ENCODE measurements around the gene PARM1.

PARM1 gene

DNA sequence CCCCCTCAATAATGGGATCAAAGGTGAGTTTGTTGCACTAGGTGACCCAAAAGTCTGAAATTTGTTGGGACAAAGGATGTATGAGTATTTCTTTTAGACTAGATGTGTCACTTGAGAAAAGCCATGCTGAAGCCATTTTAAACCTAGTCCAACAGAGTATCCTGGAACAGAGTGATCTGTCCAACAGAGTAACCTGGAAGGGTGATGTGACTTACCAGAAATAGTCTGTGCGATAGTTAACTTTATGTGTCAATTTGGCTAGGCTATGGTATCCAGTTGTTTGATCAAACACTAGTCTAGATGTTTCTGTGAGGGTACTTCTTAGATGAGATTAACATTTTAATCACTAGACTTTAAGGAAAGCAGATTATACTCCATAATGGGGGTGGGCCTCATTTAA lies 154.5 kb downstream of the PARM1 start:
- DNase-seq (ENCODE audit: low read depth) = no peak
- TF ChIP-seq, protein P1, sequence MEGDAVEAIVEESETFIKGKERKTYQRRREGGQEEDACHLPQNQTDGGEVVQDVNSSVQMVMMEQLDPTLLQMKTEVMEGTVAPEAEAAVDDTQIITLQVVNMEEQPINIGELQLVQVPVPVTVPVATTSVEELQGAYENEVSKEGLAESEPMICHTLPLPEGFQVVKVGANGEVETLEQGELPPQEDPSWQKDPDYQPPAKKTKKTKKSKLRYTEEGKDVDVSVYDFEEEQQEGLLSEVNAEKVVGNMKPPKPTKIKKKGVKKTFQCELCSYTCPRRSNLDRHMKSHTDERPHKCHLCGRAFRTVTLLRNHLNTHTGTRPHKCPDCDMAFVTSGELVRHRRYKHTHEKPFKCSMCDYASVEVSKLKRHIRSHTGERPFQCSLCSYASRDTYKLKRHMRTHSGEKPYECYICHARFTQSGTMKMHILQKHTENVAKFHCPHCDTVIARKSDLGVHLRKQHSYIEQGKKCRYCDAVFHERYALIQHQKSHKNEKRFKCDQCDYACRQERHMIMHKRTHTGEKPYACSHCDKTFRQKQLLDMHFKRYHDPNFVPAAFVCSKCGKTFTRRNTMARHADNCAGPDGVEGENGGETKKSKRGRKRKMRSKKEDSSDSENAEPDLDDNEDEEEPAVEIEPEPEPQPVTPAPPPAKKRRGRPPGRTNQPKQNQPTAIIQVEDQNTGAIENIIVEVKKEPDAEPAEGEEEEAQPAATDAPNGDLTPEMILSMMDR (IDR thresholded peaks at IDR 0.05; ENCODE audit: low read length, missing control alignments) = no peak
- no peak overlapping the region for H3K4me3 ChIP-seq (replicated peaks; ENCODE audit: low read depth, low read length)

DNA sequence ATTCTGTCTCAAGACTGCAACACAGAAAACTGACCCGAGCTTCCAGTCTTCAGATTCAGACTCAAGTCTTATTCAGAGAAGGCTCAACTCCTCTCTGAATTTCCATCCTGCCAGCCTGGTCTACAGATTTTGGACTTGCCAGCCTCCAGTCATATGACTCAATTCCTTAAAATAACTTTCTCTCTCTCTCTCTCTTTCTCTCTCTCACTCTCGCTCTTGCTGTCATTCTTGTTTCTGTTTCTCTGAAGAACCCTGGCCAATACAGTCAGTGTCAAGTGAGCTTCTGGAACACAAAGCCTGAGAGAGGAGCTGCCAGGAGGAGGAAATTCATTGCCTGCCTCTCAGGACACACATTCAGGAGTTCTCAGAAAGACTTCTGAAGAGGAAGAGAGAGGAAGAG lies 154.9 kb downstream of the PARM1 start:
- DNase-seq (ENCODE audit: low read depth) = no peak
- H3K4me3 ChIP-seq (replicated peaks; ENCODE audit: low read depth, low read length) = no peak overlapping the region
- TF ChIP-seq, protein P1 (IDR thresholded peaks at IDR 0.05; ENCODE audit: low read length, missing control alignments) = no peak

- TF ChIP-seq, protein P1 (IDR thresholded peaks at IDR 0.05; ENCODE audit: low read length, missing control alignments) = no peak
- H3K4me3 ChIP-seq (replicated peaks; ENCODE audit: low read depth, low read length) = no peak overlapping the region
- no peak for DNase-seq (ENCODE audit: low read depth)
Measured at GRCh38 chr4:75089206-75089605, 156.3 kb downstream of the PARM1 start.

- no peak overlapping the region for H3K4me3 ChIP-seq (replicated peaks; ENCODE audit: low read depth, low read length)
- TF ChIP-seq, protein P1 (IDR thresholded peaks at IDR 0.05; ENCODE audit: low read length, missing control alignments) = no peak
- no peak for DNase-seq (ENCODE audit: low read depth)
Measured at GRCh38 chr4:75099321-75099720, 166.4 kb downstream of the PARM1 start.

Data from fibroblast of pulmonary artery (primary cell).